Measurements from ENCODE around the gene FAM227B.

DNA sequence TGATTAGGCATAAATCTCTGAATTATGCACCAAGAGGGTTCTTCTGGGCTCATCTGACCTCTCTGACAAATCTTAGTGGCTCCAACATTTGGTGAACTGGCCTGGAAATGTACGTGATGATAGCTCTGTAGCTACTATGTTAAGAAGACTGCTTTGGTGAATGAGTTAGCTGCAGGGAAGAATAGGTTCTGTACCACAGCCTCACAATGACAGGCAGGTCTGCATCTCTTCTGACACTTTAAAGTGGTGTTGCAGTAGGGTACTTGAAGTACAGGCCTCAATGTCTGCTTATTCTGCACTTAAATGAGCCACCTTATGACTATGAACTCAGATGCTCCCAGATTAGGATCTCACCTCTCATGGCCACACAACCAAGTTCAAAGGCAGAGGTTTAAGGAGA lies 190.6 kb downstream of the FAM227B start:
- TF ChIP-seq, protein P1, sequence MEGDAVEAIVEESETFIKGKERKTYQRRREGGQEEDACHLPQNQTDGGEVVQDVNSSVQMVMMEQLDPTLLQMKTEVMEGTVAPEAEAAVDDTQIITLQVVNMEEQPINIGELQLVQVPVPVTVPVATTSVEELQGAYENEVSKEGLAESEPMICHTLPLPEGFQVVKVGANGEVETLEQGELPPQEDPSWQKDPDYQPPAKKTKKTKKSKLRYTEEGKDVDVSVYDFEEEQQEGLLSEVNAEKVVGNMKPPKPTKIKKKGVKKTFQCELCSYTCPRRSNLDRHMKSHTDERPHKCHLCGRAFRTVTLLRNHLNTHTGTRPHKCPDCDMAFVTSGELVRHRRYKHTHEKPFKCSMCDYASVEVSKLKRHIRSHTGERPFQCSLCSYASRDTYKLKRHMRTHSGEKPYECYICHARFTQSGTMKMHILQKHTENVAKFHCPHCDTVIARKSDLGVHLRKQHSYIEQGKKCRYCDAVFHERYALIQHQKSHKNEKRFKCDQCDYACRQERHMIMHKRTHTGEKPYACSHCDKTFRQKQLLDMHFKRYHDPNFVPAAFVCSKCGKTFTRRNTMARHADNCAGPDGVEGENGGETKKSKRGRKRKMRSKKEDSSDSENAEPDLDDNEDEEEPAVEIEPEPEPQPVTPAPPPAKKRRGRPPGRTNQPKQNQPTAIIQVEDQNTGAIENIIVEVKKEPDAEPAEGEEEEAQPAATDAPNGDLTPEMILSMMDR (IDR thresholded peaks at IDR 0.05), result no peak
- TF ChIP-seq POLR2A (IDR thresholded peaks at IDR 0.05), result no peak
